Fibroblast of skin of left quadriceps (primary cell): Measurements from ENCODE around the gene FAM229A.

Experiments used
- DNase-seq, 2 experiments: peaks; one replicate each; pipeline ENCODE4 v3.0.0-alpha.2; 2013; ENCODE audit warnings: low read depth in 2 of 2

FAM229A gene

GRCh38 chr1:32331549-32331948 lies 30.7 kb downstream of the FAM229A start:
- no peak for DNase-seq

- no peak for DNase-seq
These were observed 31.6 kb downstream of the FAM229A start for GRCh38 chr1:32330558-32331151.

- no peak for DNase-seq
These were observed 32.3 kb downstream of the FAM229A start for GRCh38 chr1:32329931-32330466.

- DNase-seq, result no peak
These were observed 35.1 kb downstream of the FAM229A start for GRCh38 chr1:32327204-32327603.

GRCh38 chr1:32321712-32322291 lies 40.5 kb downstream of the FAM229A start:
- DNase-seq, result no peak

GRCh38 chr1:32318127-32318869 lies 44.0 kb downstream of the FAM229A start:
- DNase-seq, result no peak

- no peak for DNase-seq
These were observed 45.4 kb downstream of the FAM229A start for GRCh38 chr1:32316903-32317277.

- no peak for DNase-seq
These were observed 50.4 kb downstream of the FAM229A start for GRCh38 chr1:32311709-32312393.
